Activated CD4-positive, CD25-positive, alpha-beta regulatory T cell (primary cell): ENCODE data around the gene MYPOP.
"Not testable (repeated sequence)": the region's sequence is repeated elsewhere in the genome, so short reads cannot be mapped to it uniquely, and the experiment has no call there.

Experiments used
- DNase-seq, 4 experiments: peaks; one replicate each; lab custom pipeline; 2025; lab: John Stamatoyannopoulos, UW

Gene MYPOP

GRCh38 chr19:45906221-45906620, 3.8 kb upstream of the MYPOP start:
- no peak for DNase-seq

DNA sequence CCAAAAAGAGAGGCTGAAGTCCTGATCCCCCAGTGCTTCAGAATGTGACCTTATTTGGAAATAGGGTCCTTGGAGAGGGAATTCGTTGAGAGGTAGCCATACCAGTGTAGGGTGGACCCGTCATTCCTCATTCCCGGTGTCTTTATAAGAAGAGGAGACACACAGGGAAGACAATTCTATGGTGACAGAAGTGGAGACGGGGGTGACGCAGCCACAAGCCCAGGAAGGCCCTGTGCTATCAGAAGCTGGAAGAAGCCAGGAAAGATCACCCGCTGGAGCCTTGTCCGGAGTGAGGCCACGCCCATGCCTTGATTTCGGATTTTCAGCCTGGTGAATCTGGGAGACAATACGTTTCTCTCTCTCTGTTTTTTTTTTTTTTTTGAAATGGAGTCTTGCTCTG, 2.6 kb upstream of the MYPOP start:
- DNase-seq, result no peak

DNA sequence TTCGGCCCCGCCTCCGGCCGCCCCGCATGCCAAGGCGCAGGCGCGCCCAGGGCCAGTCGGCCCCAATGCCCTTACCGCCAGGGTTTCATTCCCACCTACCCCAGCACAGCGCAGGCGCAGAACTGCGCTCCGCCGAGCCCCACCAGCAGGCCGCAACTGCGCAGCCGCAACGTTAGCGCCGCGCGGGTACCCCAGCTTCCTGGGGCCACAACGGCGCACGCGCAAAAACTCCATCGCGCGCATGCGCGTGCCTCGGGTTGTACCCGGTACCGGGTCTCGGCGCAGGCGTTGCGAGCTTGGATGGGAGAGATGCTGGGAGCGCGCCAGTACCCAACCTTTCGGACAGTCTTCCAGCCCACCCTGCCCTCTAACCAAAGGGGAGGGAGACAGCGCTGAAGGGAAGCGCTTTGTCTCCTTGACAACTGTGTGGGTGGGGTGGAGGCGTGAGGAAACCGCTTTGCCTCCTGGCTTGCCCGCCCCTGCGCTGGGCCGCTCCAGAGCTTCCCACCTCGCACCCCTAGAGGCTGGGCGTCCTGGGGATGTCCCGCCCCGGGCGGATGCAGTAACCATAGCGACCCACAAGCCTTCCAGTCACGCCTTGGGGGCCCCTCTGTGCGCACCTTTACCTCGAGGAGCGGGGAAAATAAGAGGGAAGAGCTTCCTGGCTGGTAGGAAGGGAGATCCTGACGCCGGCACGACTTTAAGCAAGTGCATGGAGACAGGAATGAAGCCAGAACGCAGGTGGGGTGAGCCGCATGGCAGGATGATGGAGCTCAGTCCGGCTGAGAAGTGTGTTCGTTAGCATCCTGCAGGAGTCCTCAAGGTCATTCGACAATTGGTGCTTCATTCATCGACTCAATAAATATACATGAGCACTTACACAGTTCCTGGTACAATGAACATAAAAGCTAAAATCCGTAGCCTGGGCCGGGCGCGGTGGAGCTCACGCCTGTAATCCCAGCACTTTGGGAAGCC, 525 bp upstream of the MYPOP start:
- peak; percentile 95 to 99 (median 98) for DNase-seq

DNA sequence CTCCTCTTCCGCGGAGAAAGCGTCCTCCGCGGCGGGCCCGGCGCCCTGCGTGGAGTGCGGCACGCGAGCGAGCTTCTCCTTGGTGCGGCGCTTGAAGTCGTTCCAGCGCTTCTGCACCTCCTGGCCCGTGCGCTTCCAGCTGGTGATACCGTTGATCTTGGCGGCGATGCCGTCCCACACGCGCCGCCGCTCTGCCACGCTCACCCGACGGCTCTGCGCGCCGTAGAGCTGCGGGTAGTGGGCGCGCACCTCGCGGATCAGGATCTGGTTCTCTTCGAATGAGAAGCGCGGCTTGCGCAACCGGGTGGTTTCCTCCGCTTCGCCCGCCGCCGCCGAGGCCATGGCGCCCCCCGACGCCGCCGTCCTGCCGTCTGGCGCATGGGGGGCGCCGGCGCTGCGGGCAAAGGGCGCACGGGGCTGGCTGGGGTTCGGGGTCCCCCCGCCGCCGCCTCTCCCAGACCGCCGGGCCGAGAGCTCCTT, 941 bp downstream of the MYPOP start:
- DNase-seq, result no peak

GRCh38 chr19:45900738-45901431, 1.5 kb downstream of the MYPOP start:
- DNase-seq, result no peak

- no peak for DNase-seq
These were observed 2.4 kb downstream of the MYPOP start for GRCh38 chr19:45899919-45900589.

DNA sequence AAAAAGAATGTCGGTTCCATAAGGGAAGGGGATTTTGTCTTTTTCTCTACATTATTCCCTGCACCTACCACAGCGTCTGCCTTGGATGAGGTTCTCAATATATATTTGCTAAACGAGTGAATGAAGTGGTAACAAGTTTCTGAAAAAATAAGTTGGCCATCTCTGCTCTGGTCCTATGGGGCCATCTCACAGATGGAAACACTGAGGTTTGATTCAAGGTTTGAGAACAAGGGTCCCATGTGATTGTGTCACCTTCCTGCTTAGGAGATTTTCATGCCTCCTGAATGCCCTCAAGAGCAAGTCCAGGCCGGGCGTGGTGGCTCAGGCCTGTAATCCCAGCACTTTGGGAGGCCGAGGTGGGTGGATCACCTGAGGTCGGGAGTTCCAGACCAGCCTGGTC, 3.2 kb downstream of the MYPOP start:
- DNase-seq, result no peak

GRCh38 chr19:45897261-45897812, 5.1 kb downstream of the MYPOP start:
- DNase-seq, result no peak

- DNase-seq, result not testable (repeated sequence)
These were observed 6.3 kb downstream of the MYPOP start for GRCh38 chr19:45895983-45896599.

DNA sequence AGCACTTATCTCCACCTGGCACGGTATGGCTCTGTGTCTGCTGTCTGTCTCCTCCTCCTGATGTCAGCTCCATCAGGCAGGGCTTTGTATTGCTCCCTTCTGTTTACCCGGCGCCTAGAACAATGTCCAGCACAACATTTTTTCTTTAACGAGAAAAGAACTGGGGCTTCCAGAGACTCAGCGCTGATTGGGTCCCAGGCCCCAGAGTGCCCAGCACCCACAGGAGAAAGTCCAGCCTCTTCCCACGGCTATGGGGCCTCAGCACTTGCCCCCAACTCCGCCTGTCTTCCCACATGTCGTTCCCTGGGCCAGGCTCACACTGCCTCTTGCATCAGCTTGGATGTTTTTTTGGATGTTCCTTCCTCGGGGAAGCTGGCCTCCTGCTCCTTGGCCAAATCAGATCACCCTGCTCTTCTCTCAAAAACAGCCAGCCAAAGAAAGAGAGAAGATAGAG, 6.9 kb downstream of the MYPOP start:
- DNase-seq, result no peak

DNA sequence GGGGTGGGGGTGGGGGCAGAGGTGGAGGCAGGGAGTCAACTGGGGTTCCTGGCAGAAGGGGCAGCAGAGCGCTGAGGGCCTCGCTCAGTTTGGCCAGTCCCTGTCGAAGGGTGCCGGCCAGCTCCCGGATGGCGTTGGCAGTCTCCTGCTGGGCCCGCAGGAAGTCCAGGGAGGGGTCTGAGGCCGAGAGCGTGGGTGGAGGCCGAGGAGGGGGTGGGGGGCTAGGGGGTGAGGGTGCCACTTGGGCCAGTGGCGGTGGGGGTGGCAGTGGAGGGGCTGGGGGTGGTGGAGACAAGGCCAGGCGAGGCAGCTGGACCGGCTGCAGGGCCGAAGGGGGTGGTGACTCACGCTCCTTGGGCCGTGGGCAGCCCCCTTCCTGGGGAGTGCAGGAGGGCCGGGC, 11.5 kb downstream of the MYPOP start:
- DNase-seq, result no peak

- DNase-seq, result no peak
These were observed 13.1 kb downstream of the MYPOP start for GRCh38 chr19:45889210-45889885.

- DNase-seq, result no peak
These were observed 15.2 kb downstream of the MYPOP start for GRCh38 chr19:45887200-45887710.

DNA sequence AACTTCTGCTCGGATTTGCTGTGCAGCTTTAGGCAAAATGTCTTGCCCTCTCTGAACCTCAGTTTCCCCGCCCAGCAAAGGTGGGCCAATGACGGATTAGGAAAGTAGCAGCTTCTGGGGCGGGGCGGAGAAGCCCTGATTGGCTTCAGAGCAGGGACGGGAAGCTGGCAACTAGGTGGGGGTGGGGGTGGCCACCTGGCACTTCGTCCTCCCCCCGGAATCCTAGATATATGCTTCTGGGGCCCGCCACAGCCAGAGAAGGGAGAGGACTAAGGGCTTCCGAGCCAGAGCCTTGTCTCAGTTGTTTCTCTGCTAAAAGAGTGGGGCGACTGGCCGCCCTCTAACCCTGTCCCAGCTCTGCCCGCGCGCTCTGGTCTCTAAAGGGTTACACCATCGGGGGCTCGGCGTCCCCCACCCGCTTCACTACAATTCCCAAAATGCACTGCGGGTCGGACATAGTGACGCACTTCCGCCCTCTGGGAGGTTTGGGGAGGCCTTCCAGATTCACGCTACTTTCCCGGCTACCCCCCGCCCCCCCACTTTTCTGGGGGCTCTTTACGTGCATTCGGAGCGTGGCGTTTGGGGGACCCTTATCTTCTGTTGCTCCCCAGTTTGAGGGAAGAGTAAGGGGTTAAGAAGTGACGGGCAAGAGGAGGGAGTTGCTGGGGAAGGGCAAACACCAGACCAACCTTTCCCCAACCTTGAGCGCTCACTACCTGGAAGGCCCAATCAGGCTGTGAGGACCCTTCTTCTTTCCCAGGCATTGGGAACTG, 15.8 kb downstream of the MYPOP start:
- DNase-seq, result peak; percentile 67 to 75 (median 71)

GRCh38 chr19:45885556-45886426, 16.6 kb downstream of the MYPOP start, which contains the start of gene IRF2BP1:
Gene IRF2BP1, minus strand, starts transcription at chr19:45886141. Its CDS starts 367 bp downstream, at chr19:45885774.
- peak; percentile 67 to 78 (median 72) for DNase-seq

DNA sequence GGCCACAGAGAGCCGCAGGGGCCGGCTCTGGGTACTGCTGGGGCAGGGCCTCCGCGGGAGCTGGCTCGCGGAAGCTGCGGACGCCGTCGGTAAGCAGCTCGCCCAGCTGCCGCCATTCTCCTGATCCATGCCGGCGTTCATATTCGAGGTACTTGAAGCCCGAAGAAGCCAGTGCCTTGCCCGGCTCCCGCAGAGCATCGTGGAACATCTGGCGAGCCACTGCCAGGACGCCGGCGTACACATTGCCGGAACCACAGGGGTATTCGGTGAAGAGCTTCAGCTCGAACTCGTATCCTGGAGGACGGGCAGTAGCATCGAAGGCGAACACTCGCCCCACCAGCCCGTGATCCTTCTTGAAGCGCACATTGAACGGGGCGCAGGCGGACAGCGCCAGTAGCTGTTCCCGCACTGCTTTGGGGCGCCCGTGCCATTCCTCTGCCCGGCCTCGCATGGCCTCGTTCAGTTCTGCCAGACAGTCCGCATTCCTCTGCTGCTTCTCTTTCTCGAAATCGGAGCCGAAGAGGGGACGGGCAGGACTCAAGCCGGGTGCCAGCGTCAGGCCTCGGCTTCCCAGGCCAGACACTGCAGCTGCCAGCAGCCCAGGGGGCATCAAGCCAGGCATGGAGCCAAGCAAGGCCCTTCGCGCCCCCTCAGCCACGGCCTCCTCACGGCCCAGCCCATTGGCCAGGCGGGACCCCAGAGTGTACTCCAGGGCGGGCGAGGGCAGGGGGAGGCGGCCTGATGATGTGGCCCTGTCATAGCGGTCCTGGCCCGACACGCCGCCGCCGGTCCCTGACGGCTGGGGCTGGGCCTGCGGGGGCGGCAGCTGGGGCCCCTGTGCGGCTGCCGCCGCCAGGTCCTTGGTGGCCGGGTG, 17.5 kb downstream of the MYPOP start:
- DNase-seq, result no peak

DNA sequence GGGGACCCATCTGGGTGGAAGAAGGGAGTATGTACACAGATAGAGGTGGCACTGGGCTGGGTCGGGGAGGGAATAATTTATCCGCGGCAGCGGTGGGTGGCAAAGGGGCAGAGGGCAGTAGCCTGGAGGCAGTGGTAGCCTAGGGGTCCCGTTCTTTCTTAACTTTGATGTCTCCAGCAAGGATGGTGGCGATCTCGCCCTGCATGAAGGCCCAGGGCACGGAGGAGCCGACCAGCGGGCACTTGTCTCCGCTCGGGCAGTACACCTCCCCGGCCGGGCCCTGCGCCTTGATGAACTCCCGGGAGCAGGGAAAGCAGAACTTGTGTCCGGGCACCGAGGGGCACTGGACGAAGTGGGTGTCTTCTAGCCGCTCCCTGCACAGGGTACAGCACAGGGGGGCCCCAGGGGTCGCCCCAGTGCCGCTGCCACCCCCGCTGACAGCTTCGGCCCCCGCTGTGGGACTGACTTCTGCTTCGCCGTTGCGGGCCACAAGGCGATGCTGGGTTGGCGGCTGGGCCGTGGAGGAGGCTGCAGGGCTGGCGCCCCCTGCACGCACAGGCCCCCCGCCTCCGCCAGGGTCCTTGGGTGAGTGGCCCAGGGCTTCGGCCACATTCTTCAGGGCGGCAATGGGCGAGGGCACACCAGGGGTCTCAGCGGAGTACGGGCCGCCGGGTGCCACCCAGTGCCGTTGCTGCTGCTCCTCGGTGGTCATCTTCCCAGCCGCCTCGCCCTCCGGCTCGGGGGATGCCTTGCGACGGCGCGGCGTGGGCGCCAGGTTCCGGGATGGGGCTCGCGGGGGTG, 18.3 kb downstream of the MYPOP start:
- no peak for DNase-seq
